IMR-90 (cell line): ENCODE data around the gene MYH9. TPM values are rescaled to one million over a fixed set of nuclear protein-coding genes. Genes with fewer than 3 reads are reported as not detected.
A peak's percentile ranks its signal among the peaks of the same experiment; 100 is the strongest.

Source experiments
- ATAC-seq: fragments of 200-7000 bp; cut with Tn5 transposase; 2 replicates; pipeline ENCODE4 v1.9.1; 2020; ENCODE audit warnings: low read depth, mild to moderate bottlenecking, moderate library complexity
- BruUV-seq: library from RNA; stranded (reverse); fragments of 400-500 nt; replicated peaks from 2 replicates; lab custom pipeline; 2021; lab: Mats Ljungman, UMichigan
- CTCF ChIA-PET: fragments of 300-600 bp; formaldehyde crosslinking; extraction: SDS; loops from one replicate; lab custom pipeline; 2021; ENCODE audit warnings: antibody characterized with exemption; lab: Yijun Ruan, JAX
- POLR2A ChIA-PET: fragments of 300-600 bp; sonication (Branson Sonifier 250); formaldehyde crosslinking; loops from one replicate; lab custom pipeline; 2022; ENCODE audit warnings: antibody characterized with exemption; ENCODE audit not compliant: unreplicated experiment; lab: Charles Lee
- DNase-seq: peaks from one replicate; pipeline ENCODE4 v3.0.0; 2013
- H2AFZ ChIP-seq: replicated peaks from 2 replicates; pipeline ENCODE3; 2013; ENCODE audit warnings: low read length, mild to moderate bottlenecking; ENCODE audit not compliant: poor library complexity
- H2AK5ac ChIP-seq: 2 replicates; pipeline ENCODE4 v1.6.1; 2013; ENCODE audit warnings: low read depth, low read length, inconsistent platforms
- H2AK9ac ChIP-seq: replicated peaks from 2 replicates; pipeline ENCODE3; 2013; ENCODE audit warnings: mild to moderate bottlenecking, low read depth, low read length, moderate library complexity; ENCODE audit not compliant: poor library complexity
- H2BK120ac ChIP-seq: 2 replicates; pipeline ENCODE4 v1.6.1; 2013; ENCODE audit warnings: low read depth, low read length, inconsistent platforms
- H2BK15ac ChIP-seq: 3 replicates; pipeline ENCODE4 v1.6.1; 2013; ENCODE audit warnings: low read depth, low read length, inconsistent platforms
- H2BK20ac ChIP-seq: 2 replicates; pipeline ENCODE4 v1.6.1; 2013; ENCODE audit warnings: low read depth, mild to moderate bottlenecking, inconsistent platforms, low read length, moderate library complexity
- H2BK5ac ChIP-seq: 2 replicates; pipeline ENCODE4 v1.6.1; 2013; ENCODE audit warnings: mild to moderate bottlenecking, low read depth, low read length, inconsistent platforms; ENCODE audit not compliant: poor library complexity, severe bottlenecking
- H3K14ac ChIP-seq: replicated peaks from 2 replicates; pipeline ENCODE4 v1.6.1; 2013; ENCODE audit warnings: low read depth, low read length, inconsistent platforms
- H3K18ac ChIP-seq: 2 replicates; pipeline ENCODE4 v1.6.1; 2013; ENCODE audit warnings: low read depth, low read length, control low read depth
- H3K23ac ChIP-seq: 2 replicates; pipeline ENCODE4 v1.6.1; 2013; ENCODE audit warnings: low read depth, low read length, inconsistent platforms
- H3K27ac ChIP-seq: 2 replicates; pipeline ENCODE4 v1.5.1; 2013; ENCODE audit warnings: mild to moderate bottlenecking, control low read depth, low read length; ENCODE audit not compliant: insufficient read depth
- H3K27me3 ChIP-seq: 2 replicates; pipeline ENCODE4 v1.6.1; 2013; ENCODE audit warnings: low read length; ENCODE audit not compliant: control insufficient read depth, insufficient read depth
- H3K36me3 ChIP-seq: 2 replicates; pipeline ENCODE4 v1.6.1; 2013; ENCODE audit warnings: low read length, mixed read lengths; ENCODE audit not compliant: control insufficient read depth, insufficient read depth
- H3K4ac ChIP-seq: 2 replicates; pipeline ENCODE4 v1.6.1; 2013; ENCODE audit warnings: low read depth, low read length, inconsistent platforms
- H3K4me1 ChIP-seq: 2 replicates; pipeline ENCODE4 v1.6.1; 2013; ENCODE audit warnings: low read length, mixed read lengths; ENCODE audit not compliant: control insufficient read depth, insufficient read depth
- H3K4me2 ChIP-seq: 2 replicates; pipeline ENCODE4 v1.6.1; 2013; ENCODE audit warnings: low read depth, mild to moderate bottlenecking, control low read depth, low read length, moderate library complexity
- H3K4me3 ChIP-seq: 2 replicates; pipeline ENCODE4 v1.5.1; 2013; ENCODE audit warnings: low read depth, mild to moderate bottlenecking, control low read depth, low read length, moderate library complexity; ENCODE audit not compliant: insufficient read depth
- H3K56ac ChIP-seq: 2 replicates; pipeline ENCODE4 v1.6.1; 2013; ENCODE audit warnings: low read length, inconsistent platforms; ENCODE audit not compliant: insufficient read depth; ENCODE audit errors: extremely low read depth
- H3K79me1 ChIP-seq, 2 experiments: 2 replicates each; pipeline ENCODE4 v1.6.1; 2013; ENCODE audit warnings: low read length in 2 of 2, inconsistent platforms in 1 of 2, low read depth in 1 of 2
- H3K9ac ChIP-seq: 2 replicates; pipeline ENCODE4 v1.6.1; 2013; ENCODE audit warnings: low read depth, low read length, control low read depth
- H3K9me1 ChIP-seq: 2 replicates; pipeline ENCODE4 v1.6.1; 2013; ENCODE audit warnings: low read length, inconsistent platforms; ENCODE audit not compliant: insufficient read depth
- H3K9me3 ChIP-seq: 2 replicates; pipeline ENCODE4 v1.6.1; 2013; ENCODE audit warnings: low read length; ENCODE audit not compliant: control insufficient read depth, insufficient read depth
- H4K20me1 ChIP-seq: 2 replicates; pipeline ENCODE4 v1.6.1; 2013; ENCODE audit warnings: low read length, inconsistent platforms; ENCODE audit not compliant: insufficient read depth
- H4K5ac ChIP-seq: 2 replicates; pipeline ENCODE4 v1.6.1; 2013; ENCODE audit warnings: mild to moderate bottlenecking, low read depth, low read length, control low read depth
- H4K8ac ChIP-seq, 2 experiments: 2 replicates each; pipeline ENCODE4 v1.6.1; 2013; ENCODE audit warnings: low read depth in 2 of 2, low read length in 2 of 2, control low read depth in 1 of 2, inconsistent platforms in 1 of 2
- H4K91ac ChIP-seq: 2 replicates; pipeline ENCODE4 v1.6.1; 2013; ENCODE audit warnings: low read depth, low read length, inconsistent platforms; ENCODE audit not compliant: insufficient read depth
- MXI1 ChIP-seq: IDR thresholded peaks from 2 replicates; pipeline ENCODE4 v1.6.1; 2012; ENCODE audit warnings: low read depth, mild to moderate bottlenecking, low read length, moderate library complexity, borderline replicate concordance
- WGBS, 2 experiments: methylation state at CpG; one replicate each; pipeline versions ENCODE4 v1.1.5 to v1.1.7; 2013; ENCODE audit warnings: missing lambda C conversion rate in 2 of 2; ENCODE audit not compliant: insufficient read length in 1 of 2; ENCODE audit errors: extremely low coverage in 2 of 2; 5-methylcytosine and 5-hydroxymethylcytosine counted together
- dilution Hi-C: fragments of 300-500 bp; cut with HindIII; formaldehyde crosslinking; loops from one replicate; pipeline ENCODE4 v1.14.3; 2018; ENCODE audit warnings: low sequenced_read_pairs; ENCODE audit not compliant: unreplicated experiment
- in situ Hi-C: fragments of 300-500 bp; cut with MboI; formaldehyde crosslinking; loops from 3 replicates; pipeline ENCODE4 v1.14.3; 2019; ENCODE audit warnings: low sequenced_read_pairs, inconsistent platforms, mixed read lengths
- intact Hi-C: fragments of 100-400 bp; cut with micrococcal nuclease; formaldehyde crosslinking; loops from 2 replicates; pipeline ENCODE4 v1.10.0; 2022
- polyA plus RNA-seq, 3 experiments: library from polyadenylated mRNA; depleted of rRNA; stranded (reverse); fragments of >200 nt; gene quantifications; 2 replicates each; pipeline ENCODE4 v1.2.3, GENCODE V29; 2012; ENCODE audit warnings: low replicate concordance in 1 of 3
- total RNA-seq: library from RNA; depleted of rRNA; stranded (reverse); fragments of >200 nt; gene quantifications from 2 replicates; pipeline ENCODE4 v1.2.3, GENCODE V29; 2012
- TF ChIP-seq, protein P1 (sequence below): fragments of 150-350 bp; IDR thresholded peaks from 2 replicates; pipeline ENCODE4 v1.6.1; 2017; ENCODE audit warnings: mild to moderate bottlenecking, antibody characterized with exemption, low read length, low read depth

MYH9 gene
- total and polyA plus RNA-seq, 2 of the 4 experiments (the other 2 are of a cell fraction), result 475 to 554 TPM

DNA sequence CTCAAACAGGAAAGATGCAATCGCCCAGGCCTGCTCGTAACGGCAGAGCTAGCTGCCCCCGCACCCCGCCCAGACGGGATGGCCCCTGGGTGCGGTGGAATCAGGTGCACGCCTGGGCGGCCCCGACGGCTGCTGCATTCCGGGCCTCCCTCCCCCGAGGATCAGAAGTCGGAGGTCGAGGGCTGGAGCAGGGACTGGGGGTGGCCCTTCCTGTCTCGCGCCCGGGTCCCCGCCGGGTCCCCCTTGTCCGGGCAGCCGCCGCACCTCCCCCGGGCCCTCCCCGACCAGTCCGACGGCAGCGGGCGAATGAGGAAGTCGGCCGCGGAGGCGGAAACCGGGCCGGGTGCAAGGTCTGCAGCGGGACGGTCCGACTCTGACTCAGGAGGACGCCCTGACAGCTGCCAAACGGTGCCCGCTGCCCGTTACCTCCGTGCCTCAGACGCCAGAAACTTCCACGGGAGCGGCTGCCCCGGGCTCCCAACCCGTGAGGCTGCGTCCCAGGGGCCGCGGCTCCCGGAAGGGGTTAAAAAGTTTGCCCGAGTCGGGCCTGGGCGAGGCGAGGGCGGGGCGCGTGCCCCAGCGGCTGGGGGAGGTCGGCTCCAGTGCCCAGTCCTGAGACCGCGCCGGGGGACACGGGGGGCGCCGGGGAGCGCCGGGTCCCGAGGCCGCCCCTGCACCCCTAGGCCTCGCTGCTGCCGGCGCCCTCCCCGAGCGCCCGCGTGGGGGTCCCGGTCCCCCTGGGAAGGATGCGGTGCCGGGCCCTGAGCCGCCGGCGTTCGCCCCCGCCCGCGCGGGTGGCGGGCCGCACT lies 663 bp downstream of the MYH9 start:
- Histone ChIP-seq H4K20me1 (peaks cover 53% of the 10 kb centered on the region), H3K9me3 (no peaks in the 10 kb centered on the region), H3K4ac (peak overlapping the region; percentile 98), H2AK5ac (peak overlapping the region; percentile 90), H2AFZ (peak overlapping the region; percentile 88), H3K9me1 (peaks cover 10% of the 10 kb centered on the region; the same call in 1 of the 2 replicates), H3K56ac (peak overlapping the region; percentile 89), H3K4me2 (peak overlapping the region; percentile 90), H2BK5ac (peak overlapping the region; percentile 97), H4K5ac (peak overlapping the region; percentile 65), H3K23ac (peak overlapping the region; percentile 100), H3K79me1 (peaks cover 0 to 17% of the 10 kb centered on the region in 2 experiments; a peak in 2 of 4 replicates), H3K14ac (peak overlapping the region; percentile 100), H4K8ac (peak overlapping the region; percentile 79 to 88), H3K27me3 (no peaks in the 10 kb centered on the region), H3K36me3 (peaks cover 28% of the 10 kb centered on the region), H2BK120ac (peak overlapping the region; percentile 82), H2AK9ac (peak overlapping the region; percentile 96), H2BK20ac (0 out of 2 replicates have a peak overlapping the region, but pooled peaks have one; percentile 61), H3K9ac (peak overlapping the region; percentile 99), H3K18ac (peak overlapping the region; percentile 81), H3K27ac (peak overlapping the region; percentile 97), H3K4me3 (peak overlapping the region; percentile 75), H3K4me1 (peaks cover 11% of the 10 kb centered on the region), H2BK15ac (peak overlapping the region; percentile 49; the same call in 1 of the 3 replicates), H4K91ac (peak overlapping the region; percentile 93)
- in situ Hi-C loops, result no loop called here
- WGBS, 2 experiments, result 0% methylated on average over 67 of the region's 91 CpGs; no CpG with 5 or more reads in 1 of the 2 experiments
- TF ChIP-seq MXI1, result 0 out of 2 replicates have a peak, but pooled peaks have one; percentile 31
- TF ChIP-seq, protein P1, sequence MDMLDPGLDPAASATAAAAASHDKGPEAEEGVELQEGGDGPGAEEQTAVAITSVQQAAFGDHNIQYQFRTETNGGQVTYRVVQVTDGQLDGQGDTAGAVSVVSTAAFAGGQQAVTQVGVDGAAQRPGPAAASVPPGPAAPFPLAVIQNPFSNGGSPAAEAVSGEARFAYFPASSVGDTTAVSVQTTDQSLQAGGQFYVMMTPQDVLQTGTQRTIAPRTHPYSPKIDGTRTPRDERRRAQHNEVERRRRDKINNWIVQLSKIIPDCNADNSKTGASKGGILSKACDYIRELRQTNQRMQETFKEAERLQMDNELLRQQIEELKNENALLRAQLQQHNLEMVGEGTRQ, result no peak
- DNase-seq, result no peak
- no TSS peak for BruUV-seq
- intact Hi-C loops, result no loop called here
- ATAC-seq, result peak; percentile 2
- CTCF ChIA-PET, result interaction anchor here (0.9 to 1.4 kb wide), 2 partner anchors 83 to 85 kb away, joined by 3 to 4 read pairs; no protein-coding TSS in a partner anchor
- dilution Hi-C loops, result no loop called here
- POLR2A ChIA-PET, result interaction anchor here (0.9 to 3.6 kb wide), 5 partner anchors 55 to 95 kb away, joined by 3 to 30 read pairs (median 5); partner anchors contain the start of gene TXN2
